ENCODE results near the gene POU2F1. TPM values are rescaled to one million over a fixed set of nuclear protein-coding genes. Genes with fewer than 3 reads are reported as not detected.
A peak's percentile ranks its signal among the peaks of the same experiment; 100 is the strongest.

The POU2F1 gene
- total RNA-seq, 1 experiment from 2014 or later = 43.2 TPM

GRCh38 chr1:167339405-167339804 is 118.7 kb downstream of the POU2F1 start:
- Histone ChIP-seq H3K79me2 (ENCODE audit: low read length) (peaks cover 85% of the 10 kb centered on the region), H2AFZ (ENCODE audit: low read length) (no peak overlapping the region)

DNA sequence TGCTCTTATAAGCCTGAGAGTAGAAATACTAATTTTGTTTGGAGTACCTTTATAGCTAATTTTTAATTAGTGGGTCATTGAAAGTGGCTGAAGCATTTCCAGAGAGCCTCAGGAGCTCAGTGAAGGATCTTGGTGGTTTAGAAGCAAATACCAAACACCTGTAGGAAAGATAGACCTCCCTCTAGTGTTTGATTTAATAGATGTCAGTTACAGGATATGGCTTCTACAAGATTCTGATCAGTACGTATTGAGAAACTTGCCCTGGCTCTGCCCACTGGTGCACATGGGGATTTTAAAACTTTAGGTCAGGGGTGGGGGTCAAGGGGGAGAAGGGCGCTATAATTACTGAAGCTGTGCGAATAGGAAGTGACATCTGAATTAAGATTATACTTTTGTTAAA is 122.2 kb downstream of the POU2F1 start:
- peak overlapping the region; percentile 42 for H3K4me2 ChIP-seq (ENCODE audit: low read depth, low read length, poor library complexity, severe bottlenecking)
- H3K36me3 ChIP-seq (ENCODE audit: insufficient read depth, low read length) = peaks cover 44% of the 10 kb centered on the region
- H3K9me2 ChIP-seq (replicated peaks; ENCODE audit: insufficient read depth, low read length) = no peaks in the 10 kb centered on the region
- H3K4me1 ChIP-seq (ENCODE audit: low read length) = peaks cover 37% of the 10 kb centered on the region
- no peak overlapping the region for H2AFZ ChIP-seq (ENCODE audit: low read length)
- H3K27me3 ChIP-seq (ENCODE audit: low read length) = no peaks in the 10 kb centered on the region
- no peak overlapping the region for H3K4me3 ChIP-seq (ENCODE audit: low read length)
- peak overlapping the region; percentile 79 for H3K27ac ChIP-seq (ENCODE audit: low read length)
- DNase-seq = peak; percentile 82
- no peaks in the 10 kb centered on the region for H3K9me3 ChIP-seq (ENCODE audit: low read length)
- no peaks in the 10 kb centered on the region for H4K20me1 ChIP-seq (ENCODE audit: insufficient read depth, low read depth, low read length)
- peaks cover 91% of the 10 kb centered on the region for H3K79me2 ChIP-seq (ENCODE audit: low read length)
- peak overlapping the region; percentile 39; the same call in 1 of the 2 replicates for H3K9ac ChIP-seq (ENCODE audit: low read length)

More at GRCh38 chr1:167339405-167339804, 118.7 kb downstream of the POU2F1 start:
- Histone ChIP-seq H3K4me1 (ENCODE audit: low read length) (peaks cover 42% of the 10 kb centered on the region), H3K27ac (ENCODE audit: low read length) (peak overlapping the region; percentile 52), H3K36me3 (ENCODE audit: insufficient read depth, low read length) (peaks cover 39% of the 10 kb centered on the region), H3K9ac (ENCODE audit: low read length) (no peak overlapping the region), H3K4me3 (ENCODE audit: low read length) (no peak overlapping the region), H3K27me3 (ENCODE audit: low read length) (no peaks in the 10 kb centered on the region), H4K20me1 (ENCODE audit: insufficient read depth, low read depth, low read length) (no peaks in the 10 kb centered on the region), H3K9me3 (ENCODE audit: low read length) (no peaks in the 10 kb centered on the region), H3K4me2 (ENCODE audit: low read depth, low read length, poor library complexity, severe bottlenecking) (no peak overlapping the region), H3K9me2 (replicated peaks; ENCODE audit: insufficient read depth, low read length) (no peaks in the 10 kb centered on the region)
- no peak for DNase-seq

DNA sequence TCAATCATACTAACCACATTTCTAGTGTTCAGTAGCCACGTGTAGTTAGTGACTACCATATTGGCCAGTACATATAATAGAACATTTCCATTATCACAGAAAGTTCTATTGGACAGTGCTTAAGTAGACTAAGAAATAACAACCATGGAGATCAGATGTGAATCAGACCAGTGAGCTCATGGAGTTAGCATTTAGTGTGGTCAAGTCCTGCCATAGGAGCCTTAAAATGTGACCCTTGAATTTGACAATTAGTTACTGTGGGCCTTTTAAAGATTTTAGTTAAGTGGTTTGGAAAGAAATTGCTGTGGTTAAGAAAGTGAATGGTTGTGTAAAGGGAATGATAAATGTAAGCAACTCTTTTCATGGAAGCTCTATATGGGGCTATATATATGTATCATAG is 123.4 kb downstream of the POU2F1 start:
- no peak for DNase-seq
- no peaks in the 10 kb centered on the region for H3K9me3 ChIP-seq (ENCODE audit: low read length)
- no peaks in the 10 kb centered on the region for H3K27me3 ChIP-seq (ENCODE audit: low read length)
- peaks cover 92% of the 10 kb centered on the region for H3K79me2 ChIP-seq (ENCODE audit: low read length)
- peaks cover 50% of the 10 kb centered on the region for H3K4me1 ChIP-seq (ENCODE audit: low read length)
- H3K27ac ChIP-seq (ENCODE audit: low read length) = peak overlapping the region; percentile 79; the same call in 1 of the 2 replicates
- no peak overlapping the region for H3K4me2 ChIP-seq (ENCODE audit: low read depth, low read length, poor library complexity, severe bottlenecking)
- no peaks in the 10 kb centered on the region for H4K20me1 ChIP-seq (ENCODE audit: insufficient read depth, low read depth, low read length)
- no peak overlapping the region for H2AFZ ChIP-seq (ENCODE audit: low read length)
- no peak overlapping the region for H3K4me3 ChIP-seq (ENCODE audit: low read length)
- H3K9me2 ChIP-seq (replicated peaks; ENCODE audit: insufficient read depth, low read length) = no peaks in the 10 kb centered on the region
- H3K36me3 ChIP-seq (ENCODE audit: insufficient read depth, low read length) = peaks cover 33% of the 10 kb centered on the region
- no peak overlapping the region for H3K9ac ChIP-seq (ENCODE audit: low read length)

- H3K27ac ChIP-seq (ENCODE audit: low read length) = no peak overlapping the region; the same call in 1 of the 2 replicates
- no peaks in the 10 kb centered on the region for H4K20me1 ChIP-seq (ENCODE audit: insufficient read depth, low read depth, low read length)
- H3K9me2 ChIP-seq (replicated peaks; ENCODE audit: insufficient read depth, low read length) = no peaks in the 10 kb centered on the region
- no peak for DNase-seq
- peaks cover 30% of the 10 kb centered on the region for H3K36me3 ChIP-seq (ENCODE audit: insufficient read depth, low read length)
- no peaks in the 10 kb centered on the region for H3K9me3 ChIP-seq (ENCODE audit: low read length)
- no peak overlapping the region for H3K4me3 ChIP-seq (ENCODE audit: low read length)
- H3K79me2 ChIP-seq (ENCODE audit: low read length) = peaks cover 94% of the 10 kb centered on the region
- H3K4me1 ChIP-seq (ENCODE audit: low read length) = peaks cover 50% of the 10 kb centered on the region
- H3K27me3 ChIP-seq (ENCODE audit: low read length) = no peaks in the 10 kb centered on the region
- no peak overlapping the region for H3K9ac ChIP-seq (ENCODE audit: low read length)
- H3K4me2 ChIP-seq (ENCODE audit: low read depth, low read length, poor library complexity, severe bottlenecking) = no peak overlapping the region
- no peak overlapping the region for H2AFZ ChIP-seq (ENCODE audit: low read length)
Measured at GRCh38 chr1:167344615-167345385, 124.1 kb downstream of the POU2F1 start.

DNA sequence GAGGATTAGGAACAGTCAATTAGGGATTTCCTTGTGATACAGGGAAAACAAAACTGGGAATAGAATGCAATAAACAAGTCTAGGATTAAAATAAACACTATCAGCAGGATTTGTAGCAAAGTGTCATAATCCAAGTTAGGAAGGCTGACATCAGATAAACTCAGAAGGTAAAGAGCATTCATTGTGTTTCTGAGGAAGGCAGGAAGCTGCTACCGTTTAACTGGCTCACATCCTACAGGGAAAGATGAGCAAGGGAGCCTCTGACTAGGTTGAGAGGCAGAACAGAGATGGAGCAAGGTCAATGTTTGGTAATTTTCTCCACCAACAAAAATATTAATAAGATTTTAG is 124.7 kb downstream of the POU2F1 start:
- H3K79me2 ChIP-seq (ENCODE audit: low read length) = peaks cover 95% of the 10 kb centered on the region
- no peak overlapping the region for H3K27ac ChIP-seq (ENCODE audit: low read length)
- H3K36me3 ChIP-seq (ENCODE audit: insufficient read depth, low read length) = peaks cover 30% of the 10 kb centered on the region
- H3K9me2 ChIP-seq (replicated peaks; ENCODE audit: insufficient read depth, low read length) = no peaks in the 10 kb centered on the region
- H3K27me3 ChIP-seq (ENCODE audit: low read length) = no peaks in the 10 kb centered on the region
- no peak overlapping the region for H2AFZ ChIP-seq (ENCODE audit: low read length)
- no peaks in the 10 kb centered on the region for H4K20me1 ChIP-seq (ENCODE audit: insufficient read depth, low read depth, low read length)
- DNase-seq = no peak
- H3K4me2 ChIP-seq (ENCODE audit: low read depth, low read length, poor library complexity, severe bottlenecking) = no peak overlapping the region
- peaks cover 50% of the 10 kb centered on the region for H3K4me1 ChIP-seq (ENCODE audit: low read length)
- H3K9ac ChIP-seq (ENCODE audit: low read length) = no peak overlapping the region
- H3K9me3 ChIP-seq (ENCODE audit: low read length) = no peaks in the 10 kb centered on the region
- H3K4me3 ChIP-seq (ENCODE audit: low read length) = no peak overlapping the region

- Histone ChIP-seq H3K4me3 (ENCODE audit: low read length) (no peak overlapping the region), H3K79me2 (ENCODE audit: low read length) (peaks cover 93% of the 10 kb centered on the region), H3K36me3 (ENCODE audit: insufficient read depth, low read length) (no peaks in the 10 kb centered on the region), H2AFZ (ENCODE audit: low read length) (no peak overlapping the region), H3K9me2 (replicated peaks; ENCODE audit: insufficient read depth, low read length) (no peaks in the 10 kb centered on the region), H3K9me3 (ENCODE audit: low read length) (0 out of 2 replicates have a peak, but pooled peaks cover 3% of the 10 kb centered on the region), H3K4me2 (ENCODE audit: low read depth, low read length, poor library complexity, severe bottlenecking) (peak overlapping the region; percentile 18), H4K20me1 (ENCODE audit: insufficient read depth, low read depth, low read length) (no peaks in the 10 kb centered on the region), H3K9ac (ENCODE audit: low read length) (no peak overlapping the region), H3K27ac (ENCODE audit: low read length) (peak overlapping the region; percentile 71; the same call in 1 of the 2 replicates), H3K4me1 (ENCODE audit: low read length) (peaks cover 59% of the 10 kb centered on the region), H3K27me3 (ENCODE audit: low read length) (no peaks in the 10 kb centered on the region)
- DNase-seq = peak; percentile 70
Measured at GRCh38 chr1:167357305-167357704, 136.6 kb downstream of the POU2F1 start.

GRCh38 chr1:167359295-167359694 is 138.6 kb downstream of the POU2F1 start:
- H3K9me2 ChIP-seq (replicated peaks; ENCODE audit: insufficient read depth, low read length) = no peaks in the 10 kb centered on the region
- no peak overlapping the region for H2AFZ ChIP-seq (ENCODE audit: low read length)
- no peak for DNase-seq
- H3K36me3 ChIP-seq (ENCODE audit: insufficient read depth, low read length) = no peaks in the 10 kb centered on the region
- no peaks in the 10 kb centered on the region for H4K20me1 ChIP-seq (ENCODE audit: insufficient read depth, low read depth, low read length)
- no peaks in the 10 kb centered on the region for H3K27me3 ChIP-seq (ENCODE audit: low read length)
- H3K4me1 ChIP-seq (ENCODE audit: low read length) = peaks cover 65% of the 10 kb centered on the region
- no peak overlapping the region; the same call in 1 of the 2 replicates for H3K27ac ChIP-seq (ENCODE audit: low read length)
- peaks cover 92% of the 10 kb centered on the region for H3K79me2 ChIP-seq (ENCODE audit: low read length)
- no peak overlapping the region for H3K9ac ChIP-seq (ENCODE audit: low read length)
- no peak overlapping the region for H3K4me3 ChIP-seq (ENCODE audit: low read length)
- 0 out of 2 replicates have a peak, but pooled peaks cover 3% of the 10 kb centered on the region for H3K9me3 ChIP-seq (ENCODE audit: low read length)
- H3K4me2 ChIP-seq (ENCODE audit: low read depth, low read length, poor library complexity, severe bottlenecking) = no peak overlapping the region

GRCh38 chr1:167360120-167360519 is 139.4 kb downstream of the POU2F1 start:
- H3K4me1 ChIP-seq (ENCODE audit: low read length) = peaks cover 63% of the 10 kb centered on the region

More at GRCh38 chr1:167360120-167360519, 139.4 kb downstream of the POU2F1 start:
- H4K20me1 ChIP-seq (ENCODE audit: insufficient read depth, low read depth, low read length) = no peaks in the 10 kb centered on the region
- H3K36me3 ChIP-seq (ENCODE audit: insufficient read depth, low read length) = no peaks in the 10 kb centered on the region
- H3K9me2 ChIP-seq (replicated peaks; ENCODE audit: insufficient read depth, low read length) = no peaks in the 10 kb centered on the region
- H3K4me3 ChIP-seq (ENCODE audit: low read length) = no peak overlapping the region
- no peak for DNase-seq
- H3K79me2 ChIP-seq (ENCODE audit: low read length) = peaks cover 90% of the 10 kb centered on the region
- no peaks in the 10 kb centered on the region for H3K27me3 ChIP-seq (ENCODE audit: low read length)
- H2AFZ ChIP-seq (ENCODE audit: low read length) = no peak overlapping the region
- 0 out of 2 replicates have a peak, but pooled peaks cover 3% of the 10 kb centered on the region for H3K9me3 ChIP-seq (ENCODE audit: low read length)
- H3K27ac ChIP-seq (ENCODE audit: low read length) = peak overlapping the region; percentile 25; the same call in 1 of the 2 replicates
- H3K9ac ChIP-seq (ENCODE audit: low read length) = no peak overlapping the region
- peak overlapping the region; percentile 8 for H3K4me2 ChIP-seq (ENCODE audit: low read depth, low read length, poor library complexity, severe bottlenecking)

All from Karpas-422 (cell line).